GM18502 (cell line): ENCODE results near the gene COL20A1.

ENCODE experiments used
- ATAC-seq: cut with Tn5 transposase; IDR thresholded peaks from one replicate; pipeline ENCODE4 v1.9.1; 2021; ENCODE audit warnings: mild to moderate bottlenecking; ENCODE audit not compliant: unreplicated experiment, poor library complexity

The COL20A1 gene

GRCh38 chr20:63344616-63345327 lies 51.8 kb downstream of the COL20A1 start:
- no peak for ATAC-seq

- no peak for ATAC-seq
These were observed 52.5 kb downstream of the COL20A1 start for GRCh38 chr20:63345328-63346100.

GRCh38 chr20:63346131-63347080 lies 53.4 kb downstream of the COL20A1 start:
- no peak for ATAC-seq

- ATAC-seq = no peak
These were observed 54.2 kb downstream of the COL20A1 start for GRCh38 chr20:63347081-63347741.

- no peak for ATAC-seq
These were observed 55.2 kb downstream of the COL20A1 start for GRCh38 chr20:63347950-63348827.

GRCh38 chr20:63348828-63349515 lies 56.0 kb downstream of the COL20A1 start:
- ATAC-seq = no peak

- ATAC-seq = no peak
These were observed 56.5 kb downstream of the COL20A1 start for GRCh38 chr20:63349516-63349895.

GRCh38 chr20:63350196-63350595 lies 57.2 kb downstream of the COL20A1 start:
- no peak for ATAC-seq

- no peak for ATAC-seq
These were observed 57.8 kb downstream of the COL20A1 start for GRCh38 chr20:63350597-63351325.

GRCh38 chr20:63351326-63351700 lies 58.3 kb downstream of the COL20A1 start:
- ATAC-seq = no peak

- no peak for ATAC-seq
These were observed 59.0 kb downstream of the COL20A1 start for GRCh38 chr20:63351811-63352591.

- ATAC-seq = no peak
These were observed 59.8 kb downstream of the COL20A1 start for GRCh38 chr20:63352811-63353221.

GRCh38 chr20:63354636-63355350 lies 61.8 kb downstream of the COL20A1 start:
- no peak for ATAC-seq

GRCh38 chr20:63355781-63356295 lies 62.9 kb downstream of the COL20A1 start:
- ATAC-seq = no peak

GRCh38 chr20:63356511-63356910 lies 63.5 kb downstream of the COL20A1 start:
- no peak for ATAC-seq
